Superior temporal gyrus (tissue), 1 donor: ENCODE measurements around the gene CACNA1B.

Source experiments
- DNase-seq: peaks from one replicate; pipeline ENCODE4 v3.0.0-alpha.2; 2016; ENCODE audit errors: extremely low spot score

CACNA1B gene

GRCh38 chr9:138053321-138053868, 175.8 kb downstream of the CACNA1B start:
- no peak for DNase-seq

GRCh38 chr9:138053996-138054752, 176.6 kb downstream of the CACNA1B start:
- DNase-seq, result no peak

- no peak for DNase-seq
These were observed 180.1 kb downstream of the CACNA1B start for GRCh38 chr9:138057726-138058125.

GRCh38 chr9:138058181-138058580, 180.6 kb downstream of the CACNA1B start:
- DNase-seq, result no peak

- no peak for DNase-seq
These were observed 181.6 kb downstream of the CACNA1B start for GRCh38 chr9:138059196-138059595.

GRCh38 chr9:138060365-138060764, 182.8 kb downstream of the CACNA1B start:
- no peak for DNase-seq

GRCh38 chr9:138060881-138061280, 183.3 kb downstream of the CACNA1B start:
- DNase-seq, result no peak

- DNase-seq, result no peak
These were observed 184.0 kb downstream of the CACNA1B start for GRCh38 chr9:138061631-138062030.

- no peak for DNase-seq
These were observed 184.6 kb downstream of the CACNA1B start for GRCh38 chr9:138062196-138062595.

- no peak for DNase-seq
These were observed 185.5 kb downstream of the CACNA1B start for GRCh38 chr9:138063033-138063432.

- no peak for DNase-seq
These were observed 186.2 kb downstream of the CACNA1B start for GRCh38 chr9:138063785-138064184.

- no peak for DNase-seq
These were observed 187.0 kb downstream of the CACNA1B start for GRCh38 chr9:138064547-138064946.

GRCh38 chr9:138065287-138065686, 187.7 kb downstream of the CACNA1B start:
- DNase-seq, result no peak

GRCh38 chr9:138066049-138066448, 188.5 kb downstream of the CACNA1B start:
- no peak for DNase-seq

GRCh38 chr9:138067613-138068367, 190.2 kb downstream of the CACNA1B start:
- no peak for DNase-seq

GRCh38 chr9:138068601-138069035, 191.0 kb downstream of the CACNA1B start:
- DNase-seq, result no peak

GRCh38 chr9:138069731-138070456, 192.3 kb downstream of the CACNA1B start:
- DNase-seq, result no peak

GRCh38 chr9:138070815-138071214, 193.2 kb downstream of the CACNA1B start:
- DNase-seq, result no peak

GRCh38 chr9:138071292-138071691, 193.7 kb downstream of the CACNA1B start:
- no peak for DNase-seq

- no peak for DNase-seq
These were observed 194.1 kb downstream of the CACNA1B start for GRCh38 chr9:138071731-138072130.

GRCh38 chr9:138072161-138072842, 194.7 kb downstream of the CACNA1B start:
- DNase-seq, result no peak

GRCh38 chr9:138072897-138073296, 195.3 kb downstream of the CACNA1B start:
- no peak for DNase-seq
